ENCODE data around the gene SLC8A3. TPM values are rescaled to one million over a fixed set of nuclear protein-coding genes. Genes with fewer than 3 reads are reported as not detected.

SLC8A3 gene
- polyA plus RNA-seq, 2 of the 4 experiments (the other 2 are of a cell fraction): not detected

- Histone ChIP-seq H3K4me3 (no peak overlapping the region), H3K9me3 (no peaks in the 10 kb centered on the region), H3K4me2 (no peak overlapping the region), H3K4me1 (no peaks in the 10 kb centered on the region), H3K27ac (no peak overlapping the region)
- TF ChIP-seq RNF2 (IDR thresholded peaks at IDR 0.05; ENCODE audit: borderline replicate concordance, low read depth) (no peak), KDM1A (IDR thresholded peaks at IDR 0.05; ENCODE audit: low read depth) (no peak), MAZ (IDR thresholded peaks at IDR 0.05; ENCODE audit: borderline replicate concordance, low read depth, low read length) (no peak), USF2 (IDR thresholded peaks at IDR 0.05) (no peak), HDAC2 (IDR thresholded peaks at IDR 0.05) (no peak), PHF8 (IDR thresholded peaks at IDR 0.05; ENCODE audit: borderline replicate concordance, low read depth) (no peak), SREBF2 (IDR thresholded peaks at IDR 0.05) (no peak), TFCP2L1 (CRISPR knock-in tag; IDR thresholded peaks at IDR 0.05) (no peak), ESRRA (IDR thresholded peaks at IDR 0.05; ENCODE audit: borderline replicate concordance, low read length) (no peak), ZSCAN20 (CRISPR knock-in tag; IDR thresholded peaks at IDR 0.05) (no peak), MYC (IDR thresholded peaks at IDR 0.05; ENCODE audit: borderline replicate concordance, low read length) (no peak), CBX8 (IDR thresholded peaks at IDR 0.05) (no peak), SMC3 (IDR thresholded peaks at IDR 0.05) (no peak), JUN (IDR thresholded peaks at IDR 0.05) (no peak)
- TF ChIP-seq, protein P1, sequence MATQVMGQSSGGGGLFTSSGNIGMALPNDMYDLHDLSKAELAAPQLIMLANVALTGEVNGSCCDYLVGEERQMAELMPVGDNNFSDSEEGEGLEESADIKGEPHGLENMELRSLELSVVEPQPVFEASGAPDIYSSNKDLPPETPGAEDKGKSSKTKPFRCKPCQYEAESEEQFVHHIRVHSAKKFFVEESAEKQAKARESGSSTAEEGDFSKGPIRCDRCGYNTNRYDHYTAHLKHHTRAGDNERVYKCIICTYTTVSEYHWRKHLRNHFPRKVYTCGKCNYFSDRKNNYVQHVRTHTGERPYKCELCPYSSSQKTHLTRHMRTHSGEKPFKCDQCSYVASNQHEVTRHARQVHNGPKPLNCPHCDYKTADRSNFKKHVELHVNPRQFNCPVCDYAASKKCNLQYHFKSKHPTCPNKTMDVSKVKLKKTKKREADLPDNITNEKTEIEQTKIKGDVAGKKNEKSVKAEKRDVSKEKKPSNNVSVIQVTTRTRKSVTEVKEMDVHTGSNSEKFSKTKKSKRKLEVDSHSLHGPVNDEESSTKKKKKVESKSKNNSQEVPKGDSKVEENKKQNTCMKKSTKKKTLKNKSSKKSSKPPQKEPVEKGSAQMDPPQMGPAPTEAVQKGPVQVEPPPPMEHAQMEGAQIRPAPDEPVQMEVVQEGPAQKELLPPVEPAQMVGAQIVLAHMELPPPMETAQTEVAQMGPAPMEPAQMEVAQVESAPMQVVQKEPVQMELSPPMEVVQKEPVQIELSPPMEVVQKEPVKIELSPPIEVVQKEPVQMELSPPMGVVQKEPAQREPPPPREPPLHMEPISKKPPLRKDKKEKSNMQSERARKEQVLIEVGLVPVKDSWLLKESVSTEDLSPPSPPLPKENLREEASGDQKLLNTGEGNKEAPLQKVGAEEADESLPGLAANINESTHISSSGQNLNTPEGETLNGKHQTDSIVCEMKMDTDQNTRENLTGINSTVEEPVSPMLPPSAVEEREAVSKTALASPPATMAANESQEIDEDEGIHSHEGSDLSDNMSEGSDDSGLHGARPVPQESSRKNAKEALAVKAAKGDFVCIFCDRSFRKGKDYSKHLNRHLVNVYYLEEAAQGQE (IDR thresholded peaks at IDR 0.05): no peak
- ATAC-seq (no peak), DNase-seq (ENCODE audit: low read depth in 1 of 2, low spot score in 1 of 2) (no peak), FAIRE-seq (no peak)
- POLR2A ChIA-PET: no interaction called here
- CTCF ChIA-PET: interaction anchor here (1.9 kb wide), 1 partner anchor 24 kb away, joined by 5 read pairs; no protein-coding TSS in a partner anchor
- WGBS (ENCODE audit: missing lambda C conversion rate): 44% methylated on average over 2 of the region's 2 CpGs
Measured at GRCh38 chr14:70107309-70107708, 81.4 kb downstream of the SLC8A3 start.

DNA sequence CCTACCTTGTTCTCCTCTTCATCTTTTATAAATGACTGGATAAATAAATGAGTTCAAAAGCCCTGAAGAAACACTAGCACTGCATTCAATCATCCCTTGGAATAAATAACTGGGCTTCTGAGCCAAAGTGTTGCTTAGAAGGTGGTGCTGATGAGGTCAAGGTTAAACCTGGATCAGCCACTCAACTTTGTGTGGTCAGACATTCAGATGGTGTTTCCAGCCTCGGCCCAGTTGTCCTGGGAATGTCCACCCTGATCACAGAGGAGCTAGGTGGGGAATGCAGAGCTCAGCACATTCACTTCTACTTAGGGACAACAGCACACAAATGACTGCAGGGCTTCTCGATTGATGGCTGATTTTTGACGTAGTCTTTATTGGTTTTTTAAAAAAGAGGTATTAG is 88.7 kb downstream of the SLC8A3 start:
- no peaks in the 10 kb centered on the region for H3K9me3 ChIP-seq
- WGBS (ENCODE audit: missing lambda C conversion rate): 19% methylated on average over 3 of the region's 3 CpGs
- no peak overlapping the region for H3K4me3 ChIP-seq
- DNase-seq (ENCODE audit: low read depth in 1 of 2, low spot score in 1 of 2) (no peak), ATAC-seq (no peak), FAIRE-seq (no peak)
- ChIA-PET POLR2A (no interaction called here), CTCF (interaction anchor here (2.9 kb wide), 1 partner anchor 27 kb away, joined by 8 read pairs; no protein-coding TSS in a partner anchor)
- no peak overlapping the region for H3K27ac ChIP-seq
- no peak overlapping the region for H3K4me2 ChIP-seq
- TF ChIP-seq RFX5 (IDR thresholded peaks at IDR 0.05): no peak
- TF ChIP-seq, protein P2, sequence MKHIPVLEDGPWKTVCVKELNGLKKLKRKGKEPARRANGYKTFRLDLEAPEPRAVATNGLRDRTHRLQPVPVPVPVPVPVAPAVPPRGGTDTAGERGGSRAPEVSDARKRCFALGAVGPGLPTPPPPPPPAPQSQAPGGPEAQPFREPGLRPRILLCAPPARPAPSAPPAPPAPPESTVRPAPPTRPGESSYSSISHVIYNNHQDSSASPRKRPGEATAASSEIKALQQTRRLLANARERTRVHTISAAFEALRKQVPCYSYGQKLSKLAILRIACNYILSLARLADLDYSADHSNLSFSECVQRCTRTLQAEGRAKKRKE (CRISPR knock-in tag; IDR thresholded peaks at IDR 0.05; ENCODE audit: low read depth): no peak
- TF ChIP-seq RARB (CRISPR knock-in tag; IDR thresholded peaks at IDR 0.05): no peak
- no peak for TF ChIP-seq HOXA7 (CRISPR knock-in tag; IDR thresholded peaks at IDR 0.05)
- no peak for TF ChIP-seq RNF2 (IDR thresholded peaks at IDR 0.05; ENCODE audit: borderline replicate concordance, low read depth)
- TF ChIP-seq, protein P1 (IDR thresholded peaks at IDR 0.05): no peak
- TF ChIP-seq PHF8 (IDR thresholded peaks at IDR 0.05; ENCODE audit: borderline replicate concordance, low read depth): no peak
- no peak for TF ChIP-seq CHD2 (IDR thresholded peaks at IDR 0.05; ENCODE audit: low read length, partially characterized antibody)
- TF ChIP-seq POLR2AphosphoS2 (conservative IDR thresholded peaks at IDR 0.05; ENCODE audit: low read length): no peak
- no peak for TF ChIP-seq CBX8 (IDR thresholded peaks at IDR 0.05)
- no peak for TF ChIP-seq EHF (CRISPR knock-in tag; IDR thresholded peaks at IDR 0.05)
- no peaks in the 10 kb centered on the region for H3K4me1 ChIP-seq
